ENCODE data around the gene FRMPD4. TPM values are rescaled to one million over a fixed set of nuclear protein-coding genes. Genes with fewer than 3 reads are reported as not detected.

The FRMPD4 gene
- total and polyA plus RNA-seq, 8 donors, result 0.45 to 0.86 (median 0.68) TPM; not detected in 2

DNA sequence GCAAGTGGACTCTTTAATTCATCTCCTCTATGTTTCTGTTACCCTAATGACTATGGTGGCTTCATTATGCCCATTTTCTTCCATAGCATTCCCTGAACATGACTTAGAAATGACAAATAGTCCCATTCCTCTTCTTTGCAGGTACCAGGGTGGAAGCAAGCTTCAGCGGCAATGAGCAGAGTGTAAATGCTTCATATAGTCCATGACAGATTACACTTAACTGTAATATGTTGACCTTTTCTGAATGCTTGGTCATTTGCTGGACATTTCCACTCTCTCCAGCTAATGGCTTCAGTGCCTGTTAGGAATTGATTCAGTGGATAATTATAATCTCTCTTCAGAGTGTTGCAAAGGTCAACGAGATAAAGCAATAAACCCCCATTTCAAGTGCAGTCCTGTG is 523.2 kb downstream of the FRMPD4 start:
- intact Hi-C loops (cut with DNase I), result no loop called here
- DNase-seq, result no peak
- H3K9me3 ChIP-seq, result no peaks in the 10 kb centered on the region
- TF ChIP-seq, protein P1, sequence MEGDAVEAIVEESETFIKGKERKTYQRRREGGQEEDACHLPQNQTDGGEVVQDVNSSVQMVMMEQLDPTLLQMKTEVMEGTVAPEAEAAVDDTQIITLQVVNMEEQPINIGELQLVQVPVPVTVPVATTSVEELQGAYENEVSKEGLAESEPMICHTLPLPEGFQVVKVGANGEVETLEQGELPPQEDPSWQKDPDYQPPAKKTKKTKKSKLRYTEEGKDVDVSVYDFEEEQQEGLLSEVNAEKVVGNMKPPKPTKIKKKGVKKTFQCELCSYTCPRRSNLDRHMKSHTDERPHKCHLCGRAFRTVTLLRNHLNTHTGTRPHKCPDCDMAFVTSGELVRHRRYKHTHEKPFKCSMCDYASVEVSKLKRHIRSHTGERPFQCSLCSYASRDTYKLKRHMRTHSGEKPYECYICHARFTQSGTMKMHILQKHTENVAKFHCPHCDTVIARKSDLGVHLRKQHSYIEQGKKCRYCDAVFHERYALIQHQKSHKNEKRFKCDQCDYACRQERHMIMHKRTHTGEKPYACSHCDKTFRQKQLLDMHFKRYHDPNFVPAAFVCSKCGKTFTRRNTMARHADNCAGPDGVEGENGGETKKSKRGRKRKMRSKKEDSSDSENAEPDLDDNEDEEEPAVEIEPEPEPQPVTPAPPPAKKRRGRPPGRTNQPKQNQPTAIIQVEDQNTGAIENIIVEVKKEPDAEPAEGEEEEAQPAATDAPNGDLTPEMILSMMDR (IDR thresholded peaks at IDR 0.05), result no peak
- H3K36me3 ChIP-seq, result no peaks in the 10 kb centered on the region
- ATAC-seq, result no peak
- no peaks in the 10 kb centered on the region for H3K4me1 ChIP-seq
- H3K27ac ChIP-seq, result no peak overlapping the region
- H3K4me3 ChIP-seq, result no peak overlapping the region
- H3K27me3 ChIP-seq, result no peaks in the 10 kb centered on the region

GRCh38 chrX:12672367-12673106 is 534.3 kb downstream of the FRMPD4 start:
- TF ChIP-seq, protein P1 (IDR thresholded peaks at IDR 0.05), result no peak
- DNase-seq, result no peak
- ATAC-seq, result no peak
- no peaks in the 10 kb centered on the region for H3K9me3 ChIP-seq
- H3K27me3 ChIP-seq, result no peaks in the 10 kb centered on the region
- no peaks in the 10 kb centered on the region for H3K36me3 ChIP-seq
- H3K4me1 ChIP-seq, result no peaks in the 10 kb centered on the region
- intact Hi-C loops (cut with DNase I), result no loop called here
- H3K4me3 ChIP-seq, result no peak overlapping the region
- H3K27ac ChIP-seq, result no peak overlapping the region

DNA sequence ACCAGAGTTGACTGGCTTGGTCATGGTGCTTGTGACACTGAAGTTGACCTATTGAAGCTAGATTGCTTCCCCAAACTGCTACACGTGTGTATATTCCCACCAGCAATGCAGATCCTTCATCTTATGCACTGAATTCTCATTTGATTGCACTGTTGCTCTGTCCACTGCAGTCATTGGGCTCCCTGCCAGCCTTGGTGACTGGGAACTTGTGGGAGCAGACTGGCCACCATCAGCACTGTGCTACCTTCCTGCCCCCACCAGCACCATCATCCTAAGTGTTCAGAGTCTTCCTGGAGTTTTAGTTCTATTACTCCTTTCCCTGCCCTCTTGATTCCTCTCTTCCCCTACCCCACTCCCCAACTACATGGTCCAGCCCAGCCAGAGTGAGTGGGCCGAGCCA is 535.2 kb downstream of the FRMPD4 start:
- H3K36me3 ChIP-seq, result no peaks in the 10 kb centered on the region
- intact Hi-C loops (cut with DNase I), result no loop called here
- ATAC-seq (no peak), DNase-seq (no peak)
- no peak overlapping the region for H3K27ac ChIP-seq
- no peaks in the 10 kb centered on the region for H3K9me3 ChIP-seq
- no peaks in the 10 kb centered on the region for H3K4me1 ChIP-seq
- H3K4me3 ChIP-seq, result no peak overlapping the region
- no peaks in the 10 kb centered on the region for H3K27me3 ChIP-seq
- TF ChIP-seq, protein P1 (IDR thresholded peaks at IDR 0.05), result no peak

DNA sequence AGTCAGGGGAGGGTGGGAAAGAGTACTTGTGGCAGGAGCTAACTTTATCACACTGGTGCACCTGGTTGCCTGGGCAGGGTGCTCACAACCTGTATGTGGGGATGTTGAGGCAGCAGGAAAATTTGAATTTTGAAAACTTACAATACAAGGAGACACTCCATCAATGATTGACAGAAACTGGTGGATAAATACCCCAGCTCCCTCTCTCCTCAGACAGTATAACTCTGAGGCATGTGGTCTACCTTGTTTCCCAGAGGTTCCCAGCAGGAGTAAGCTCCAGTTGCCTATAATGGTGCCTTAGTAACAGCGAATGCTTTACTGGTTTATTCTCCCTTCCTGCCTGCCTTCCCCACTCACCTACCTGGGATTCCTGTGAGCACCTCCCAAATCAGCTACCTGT is 541.2 kb downstream of the FRMPD4 start:
- TF ChIP-seq, protein P1 (IDR thresholded peaks at IDR 0.05), result no peak
- ATAC-seq, result no peak

DNA sequence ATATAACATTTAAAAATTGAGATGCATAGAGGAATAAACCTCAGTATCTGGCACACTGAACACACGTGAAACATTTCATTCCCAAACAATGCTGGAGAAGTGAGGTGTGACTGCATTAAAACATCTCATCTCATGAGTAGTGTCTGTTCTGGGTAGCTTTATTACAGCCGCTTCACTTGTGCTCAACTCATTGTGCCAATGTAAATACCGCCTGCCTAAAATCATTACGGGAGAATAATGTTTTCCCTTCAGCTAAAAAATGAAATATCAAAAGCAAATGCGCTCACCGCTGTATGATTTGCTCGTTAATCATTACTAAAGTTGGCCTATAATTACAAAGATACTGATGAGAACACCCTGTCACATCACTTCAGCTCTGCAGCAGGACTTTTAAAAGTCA is 542.8 kb downstream of the FRMPD4 start:
- H3K9me3 ChIP-seq, result no peaks in the 10 kb centered on the region
- H3K27ac ChIP-seq, result no peak overlapping the region
- no peaks in the 10 kb centered on the region for H3K36me3 ChIP-seq
- TF ChIP-seq, protein P1 (IDR thresholded peaks at IDR 0.05), result no peak
- H3K27me3 ChIP-seq, result no peaks in the 10 kb centered on the region
- H3K4me1 ChIP-seq, result no peaks in the 10 kb centered on the region
- no peak for DNase-seq
- ATAC-seq, result no peak
- intact Hi-C loops (cut with DNase I), result no loop called here
- no peak overlapping the region for H3K4me3 ChIP-seq

More for the DNA sequence above, 541.2 kb downstream of the FRMPD4 start:
- Histone ChIP-seq H3K27me3 (no peaks in the 10 kb centered on the region), H3K27ac (no peak overlapping the region), H3K36me3 (no peaks in the 10 kb centered on the region), H3K9me3 (no peaks in the 10 kb centered on the region), H3K4me1 (no peaks in the 10 kb centered on the region), H3K4me3 (no peak overlapping the region)
- DNase-seq, result no peak
- intact Hi-C loops (cut with DNase I), result no loop called here
